CD4-positive, alpha-beta T cell treated with Interleukin-1 beta for 1 hour (primary cell): ENCODE measurements around the gene PRKAR2B.
"Not testable (repeated sequence)": the region's sequence is repeated elsewhere in the genome, so short reads cannot be mapped to it uniquely, and the experiment has no call there.

Source experiments
- DNase-seq, 2 donors: peaks; one replicate each; pipeline ENCODE4 v3.0.0-alpha.2; 2020 to 2022

Gene PRKAR2B

GRCh38 chr7:107049480-107049879 is 5.0 kb downstream of the PRKAR2B start:
- no peak for DNase-seq

- DNase-seq: no peak
Measured at GRCh38 chr7:107049971-107050532, 5.5 kb downstream of the PRKAR2B start.

- DNase-seq: no peak
Measured at GRCh38 chr7:107051376-107051775, 6.9 kb downstream of the PRKAR2B start.

- not testable (repeated sequence) for DNase-seq
Measured at GRCh38 chr7:107054965-107055364, 10.5 kb downstream of the PRKAR2B start.

- not testable (repeated sequence) for DNase-seq
Measured at GRCh38 chr7:107056058-107056457, 11.6 kb downstream of the PRKAR2B start.

GRCh38 chr7:107056728-107057473 is 12.4 kb downstream of the PRKAR2B start:
- no peak for DNase-seq

- DNase-seq: no peak
Measured at GRCh38 chr7:107057474-107057833, 12.9 kb downstream of the PRKAR2B start.

GRCh38 chr7:107059468-107059867 is 15.0 kb downstream of the PRKAR2B start:
- DNase-seq: no peak

- no peak for DNase-seq
Measured at GRCh38 chr7:107063245-107064120, 19.0 kb downstream of the PRKAR2B start.

- no peak for DNase-seq
Measured at GRCh38 chr7:107064255-107064654, 19.8 kb downstream of the PRKAR2B start.

- no peak for DNase-seq
Measured at GRCh38 chr7:107065929-107066247, 21.4 kb downstream of the PRKAR2B start.

GRCh38 chr7:107068156-107068555 is 23.7 kb downstream of the PRKAR2B start:
- DNase-seq: no peak

- no peak for DNase-seq
Measured at GRCh38 chr7:107069457-107069856, 25.0 kb downstream of the PRKAR2B start.

- no peak for DNase-seq
Measured at GRCh38 chr7:107070710-107071109, 26.2 kb downstream of the PRKAR2B start.

- DNase-seq: no peak
Measured at GRCh38 chr7:107071129-107071528, 26.6 kb downstream of the PRKAR2B start.

- no peak for DNase-seq
Measured at GRCh38 chr7:107072133-107072532, 27.6 kb downstream of the PRKAR2B start.

GRCh38 chr7:107075863-107076574 is 31.5 kb downstream of the PRKAR2B start:
- DNase-seq: no peak

GRCh38 chr7:107076781-107077698 is 32.5 kb downstream of the PRKAR2B start:
- DNase-seq: no peak

GRCh38 chr7:107077699-107078516 is 33.4 kb downstream of the PRKAR2B start:
- DNase-seq: no peak

GRCh38 chr7:107078517-107078966 is 34.0 kb downstream of the PRKAR2B start:
- DNase-seq: no peak
